ENCODE results near the gene ZMPSTE24.

DNA sequence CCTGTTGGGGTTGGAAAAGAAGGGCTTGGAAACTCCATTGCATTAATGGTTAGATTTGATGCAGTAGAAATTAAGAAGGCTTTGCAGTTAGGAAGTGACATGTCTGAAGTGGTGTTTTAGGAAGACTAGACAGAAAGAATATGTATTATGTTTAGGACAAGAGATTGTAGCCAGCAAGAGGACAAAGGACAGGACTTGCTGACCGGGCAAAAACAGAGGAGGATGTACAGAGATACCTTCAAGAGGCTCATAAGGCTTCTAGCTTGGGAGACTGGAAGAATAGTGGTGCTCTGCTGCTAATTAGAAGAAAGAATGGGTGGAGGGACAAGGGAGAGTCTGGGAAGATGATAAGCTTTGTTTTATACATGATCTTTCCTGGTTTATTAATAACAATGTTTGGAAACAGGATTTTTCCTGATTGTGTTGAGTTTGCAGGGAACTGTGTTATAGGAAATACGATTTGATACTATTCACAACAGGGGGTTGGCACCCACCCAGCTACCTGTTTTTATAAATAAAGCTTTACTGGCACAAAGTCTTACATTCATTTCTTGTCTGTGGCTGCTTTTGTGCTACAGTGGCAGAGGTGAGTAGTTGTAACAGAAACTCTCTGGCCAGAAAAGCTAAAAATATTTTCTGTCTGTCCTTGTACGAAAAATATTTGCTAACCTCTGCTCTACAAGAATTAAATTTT, 47.4 kb upstream of the ZMPSTE24 start:
- TF ChIP-seq, protein P1, sequence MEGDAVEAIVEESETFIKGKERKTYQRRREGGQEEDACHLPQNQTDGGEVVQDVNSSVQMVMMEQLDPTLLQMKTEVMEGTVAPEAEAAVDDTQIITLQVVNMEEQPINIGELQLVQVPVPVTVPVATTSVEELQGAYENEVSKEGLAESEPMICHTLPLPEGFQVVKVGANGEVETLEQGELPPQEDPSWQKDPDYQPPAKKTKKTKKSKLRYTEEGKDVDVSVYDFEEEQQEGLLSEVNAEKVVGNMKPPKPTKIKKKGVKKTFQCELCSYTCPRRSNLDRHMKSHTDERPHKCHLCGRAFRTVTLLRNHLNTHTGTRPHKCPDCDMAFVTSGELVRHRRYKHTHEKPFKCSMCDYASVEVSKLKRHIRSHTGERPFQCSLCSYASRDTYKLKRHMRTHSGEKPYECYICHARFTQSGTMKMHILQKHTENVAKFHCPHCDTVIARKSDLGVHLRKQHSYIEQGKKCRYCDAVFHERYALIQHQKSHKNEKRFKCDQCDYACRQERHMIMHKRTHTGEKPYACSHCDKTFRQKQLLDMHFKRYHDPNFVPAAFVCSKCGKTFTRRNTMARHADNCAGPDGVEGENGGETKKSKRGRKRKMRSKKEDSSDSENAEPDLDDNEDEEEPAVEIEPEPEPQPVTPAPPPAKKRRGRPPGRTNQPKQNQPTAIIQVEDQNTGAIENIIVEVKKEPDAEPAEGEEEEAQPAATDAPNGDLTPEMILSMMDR (IDR thresholded peaks at IDR 0.05) = no peak
- no peak for TF ChIP-seq SIN3A (IDR thresholded peaks at IDR 0.05; ENCODE audit: borderline replicate concordance, insufficient read depth, low read depth, low read length)
- TF ChIP-seq, protein P2, sequence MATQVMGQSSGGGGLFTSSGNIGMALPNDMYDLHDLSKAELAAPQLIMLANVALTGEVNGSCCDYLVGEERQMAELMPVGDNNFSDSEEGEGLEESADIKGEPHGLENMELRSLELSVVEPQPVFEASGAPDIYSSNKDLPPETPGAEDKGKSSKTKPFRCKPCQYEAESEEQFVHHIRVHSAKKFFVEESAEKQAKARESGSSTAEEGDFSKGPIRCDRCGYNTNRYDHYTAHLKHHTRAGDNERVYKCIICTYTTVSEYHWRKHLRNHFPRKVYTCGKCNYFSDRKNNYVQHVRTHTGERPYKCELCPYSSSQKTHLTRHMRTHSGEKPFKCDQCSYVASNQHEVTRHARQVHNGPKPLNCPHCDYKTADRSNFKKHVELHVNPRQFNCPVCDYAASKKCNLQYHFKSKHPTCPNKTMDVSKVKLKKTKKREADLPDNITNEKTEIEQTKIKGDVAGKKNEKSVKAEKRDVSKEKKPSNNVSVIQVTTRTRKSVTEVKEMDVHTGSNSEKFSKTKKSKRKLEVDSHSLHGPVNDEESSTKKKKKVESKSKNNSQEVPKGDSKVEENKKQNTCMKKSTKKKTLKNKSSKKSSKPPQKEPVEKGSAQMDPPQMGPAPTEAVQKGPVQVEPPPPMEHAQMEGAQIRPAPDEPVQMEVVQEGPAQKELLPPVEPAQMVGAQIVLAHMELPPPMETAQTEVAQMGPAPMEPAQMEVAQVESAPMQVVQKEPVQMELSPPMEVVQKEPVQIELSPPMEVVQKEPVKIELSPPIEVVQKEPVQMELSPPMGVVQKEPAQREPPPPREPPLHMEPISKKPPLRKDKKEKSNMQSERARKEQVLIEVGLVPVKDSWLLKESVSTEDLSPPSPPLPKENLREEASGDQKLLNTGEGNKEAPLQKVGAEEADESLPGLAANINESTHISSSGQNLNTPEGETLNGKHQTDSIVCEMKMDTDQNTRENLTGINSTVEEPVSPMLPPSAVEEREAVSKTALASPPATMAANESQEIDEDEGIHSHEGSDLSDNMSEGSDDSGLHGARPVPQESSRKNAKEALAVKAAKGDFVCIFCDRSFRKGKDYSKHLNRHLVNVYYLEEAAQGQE (IDR thresholded peaks at IDR 0.05; ENCODE audit: insufficient read depth in 1 of 2, low read depth in 2 of 2, low read length in 1 of 2) = no peak
